Subcutaneous abdominal adipose tissue (tissue), 5 donors: ENCODE measurements around the gene LPAR5.

Experiments used
- H3K27ac ChIP-seq: one replicate; pipeline ENCODE4 v1.7.0; 2013; ENCODE audit warnings: low read depth, mild to moderate bottlenecking, inconsistent platforms, low read length, moderate library complexity
- H3K27me3 ChIP-seq, 5 donors: one replicate each; pipeline ENCODE4 v1.7.0; 2013; ENCODE audit warnings: low read length in 5 of 5, inconsistent platforms in 1 of 5; ENCODE audit not compliant: control insufficient read depth in 5 of 5, insufficient read depth in 4 of 5
- H3K36me3 ChIP-seq, 5 donors: one replicate each; pipeline ENCODE4 v1.7.0; 2013; ENCODE audit warnings: low read length in 5 of 5; ENCODE audit not compliant: control insufficient read depth in 5 of 5, insufficient read depth in 5 of 5
- H3K4me1 ChIP-seq, 5 donors: one replicate each; pipeline ENCODE4 v1.7.0; 2013; ENCODE audit warnings: low read length in 5 of 5, mild to moderate bottlenecking in 3 of 5, moderate library complexity in 1 of 5; ENCODE audit not compliant: control insufficient read depth in 5 of 5, insufficient read depth in 5 of 5
- H3K4me3 ChIP-seq, 5 donors: one replicate each; pipeline ENCODE4 v1.7.0; 2013; ENCODE audit warnings: low read length in 5 of 5, low read depth in 1 of 5
- H3K9ac ChIP-seq, 5 donors: one replicate each; pipeline ENCODE4 v1.7.0; 2013; ENCODE audit warnings: low read length in 5 of 5, mild to moderate bottlenecking in 4 of 5, moderate library complexity in 3 of 5
- H3K9me3 ChIP-seq, 5 donors: one replicate each; pipeline ENCODE4 v1.7.0; 2013; ENCODE audit warnings: low read length in 5 of 5; ENCODE audit not compliant: control insufficient read depth in 5 of 5
- donor health status: healthy.
- donor health status: healthy.
- donor health status: healthy.
- donor health status: healthy.
- donor health status: healthy.

Gene LPAR5

DNA sequence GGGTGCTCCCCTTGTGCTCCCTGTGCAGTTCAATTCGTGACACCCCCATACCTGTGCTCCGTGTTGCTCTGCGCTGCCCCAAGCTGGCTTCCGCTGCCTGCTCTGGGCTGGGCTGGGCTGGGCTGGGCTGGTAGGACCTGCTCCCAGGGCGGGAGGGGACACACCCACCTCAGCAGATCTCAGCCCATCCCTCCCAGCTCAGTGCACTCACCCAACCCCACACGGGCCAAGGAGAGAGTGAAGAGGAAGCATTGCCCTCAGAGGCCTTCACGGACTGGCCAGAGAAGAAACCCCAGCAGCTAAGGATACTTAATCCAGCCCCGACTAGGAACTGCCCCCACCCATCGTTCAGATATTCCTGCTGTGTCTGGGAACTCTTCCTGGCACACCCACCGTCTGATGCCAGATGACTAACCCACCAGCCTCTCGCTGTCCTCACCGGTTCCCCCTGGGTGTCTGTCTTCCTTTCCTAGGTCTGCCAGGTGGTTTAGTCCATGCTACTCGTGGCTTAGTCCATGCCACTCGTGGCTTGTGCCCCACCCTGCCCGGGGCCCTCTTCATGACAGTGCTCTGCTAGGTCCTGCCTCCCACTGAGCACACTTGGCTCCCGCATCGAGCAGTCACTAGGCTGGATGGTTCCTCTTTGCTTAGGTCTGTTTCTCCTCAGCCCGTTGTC, at the start of gene LPAR5:
Gene LPAR5, minus strand, starts transcription at position 104 of the 676 bp plus-strand sequence. CDS start 14,711 bp downstream, outside the sequence.
- peak within 1 kb of the TSS in 2 of 5 donors; percentile 24 to 41 for H3K9ac ChIP-seq
- peaks cover 0 to 59% (median 14%) of the 10 kb centered on the region in 5 donors for H3K4me1 ChIP-seq
- no peak within 1 kb of the TSS for H3K4me3 ChIP-seq

DNA sequence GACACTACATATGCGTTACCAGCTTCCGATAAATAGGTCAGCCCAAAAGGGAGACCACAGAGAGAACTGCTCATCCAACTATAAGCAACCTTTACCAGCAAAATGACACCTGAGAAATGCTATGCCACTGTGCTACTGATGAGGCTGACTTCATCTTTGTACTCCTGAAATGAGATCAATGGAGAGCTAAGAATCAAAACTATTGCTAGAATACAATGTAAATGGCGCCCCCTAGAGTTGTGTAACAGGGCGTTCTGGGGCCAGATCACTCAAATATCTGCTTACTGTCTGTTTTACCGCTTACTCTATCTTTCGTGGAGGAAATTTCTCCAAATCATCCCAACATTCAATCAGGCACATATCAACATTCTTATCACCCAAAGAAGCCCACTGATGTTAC, 48.9 kb upstream of the LPAR5 start:
- no peaks in the 10 kb centered on the region for H3K9me3 ChIP-seq
- no peak overlapping the region for H3K27ac ChIP-seq
- H3K27me3 ChIP-seq: no peaks in the 10 kb centered on the region
- H3K4me1 ChIP-seq: peaks cover 5 to 29% (median 21%) of the 10 kb centered on the region in 5 donors
- peaks cover 3 to 24% (median 12%) of the 10 kb centered on the region in 5 donors for H3K36me3 ChIP-seq
- no peak overlapping the region for H3K4me3 ChIP-seq
- H3K9ac ChIP-seq: no peak overlapping the region

More for the DNA sequence above, at the start of gene LPAR5:
- no peak within 1 kb of the TSS for H3K27ac ChIP-seq
- H3K36me3 ChIP-seq: no peaks in the 10 kb centered on the region
- peaks cover 3 to 16% (median 5%) of the 10 kb centered on the region in 5 donors for H3K27me3 ChIP-seq
- no peaks in the 10 kb centered on the region for H3K9me3 ChIP-seq

DNA sequence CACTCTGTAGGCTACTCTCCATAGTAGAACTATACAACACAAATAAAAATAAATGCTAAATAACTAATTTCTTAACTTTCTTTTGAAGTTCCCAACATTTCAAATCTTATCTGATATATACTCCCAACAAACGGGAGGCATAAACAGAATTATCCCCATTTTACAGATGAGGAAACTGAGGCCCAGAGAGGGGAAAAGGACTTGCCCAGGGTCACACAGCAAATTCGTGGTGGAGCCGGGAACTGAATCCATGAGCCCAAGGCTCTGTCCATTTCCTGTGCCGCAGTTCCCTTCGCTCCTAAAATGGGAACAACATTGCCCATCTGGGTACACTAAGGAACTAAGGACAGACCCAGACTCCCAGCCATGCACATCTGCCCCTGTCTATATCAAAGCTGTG, 41.2 kb upstream of the LPAR5 start:
- Histone ChIP-seq H3K4me3 (no peak overlapping the region), H3K9me3 (no peaks in the 10 kb centered on the region), H3K27ac (no peak overlapping the region), H3K36me3 (peaks cover 31 to 93% (median 76%) of the 10 kb centered on the region in 5 donors), H3K4me1 (no peaks in the 10 kb centered on the region), H3K9ac (no peak overlapping the region), H3K27me3 (no peaks in the 10 kb centered on the region)

DNA sequence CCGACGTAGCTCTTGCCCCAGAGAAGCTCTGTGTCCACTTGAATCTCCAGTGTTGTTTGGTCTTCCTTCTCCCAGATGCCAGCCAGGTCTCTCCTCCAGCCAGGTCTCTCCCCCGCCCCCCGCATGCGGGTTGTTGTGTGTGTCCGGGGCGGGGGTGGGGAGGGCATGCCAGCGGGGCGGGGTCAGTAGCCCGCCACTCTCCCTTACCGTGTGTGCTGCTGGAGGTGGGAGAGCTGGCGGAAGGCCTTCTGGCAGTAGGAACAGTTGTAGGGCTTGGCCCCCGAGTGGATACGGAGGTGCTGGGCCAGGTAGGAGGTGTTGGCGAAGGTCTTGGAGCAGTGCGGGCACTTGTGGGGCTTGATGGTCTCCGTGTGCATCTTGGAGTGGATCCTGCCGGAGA, 36.4 kb upstream of the LPAR5 start:
- H3K27ac ChIP-seq: no peak overlapping the region
- H3K36me3 ChIP-seq: peaks cover 40 to 100% (median 91%) of the 10 kb centered on the region in 5 donors
- H3K9me3 ChIP-seq: no peaks in the 10 kb centered on the region
- no peaks in the 10 kb centered on the region for H3K27me3 ChIP-seq
- no peak overlapping the region for H3K9ac ChIP-seq
- H3K4me1 ChIP-seq: no peaks in the 10 kb centered on the region
- no peak overlapping the region for H3K4me3 ChIP-seq

DNA sequence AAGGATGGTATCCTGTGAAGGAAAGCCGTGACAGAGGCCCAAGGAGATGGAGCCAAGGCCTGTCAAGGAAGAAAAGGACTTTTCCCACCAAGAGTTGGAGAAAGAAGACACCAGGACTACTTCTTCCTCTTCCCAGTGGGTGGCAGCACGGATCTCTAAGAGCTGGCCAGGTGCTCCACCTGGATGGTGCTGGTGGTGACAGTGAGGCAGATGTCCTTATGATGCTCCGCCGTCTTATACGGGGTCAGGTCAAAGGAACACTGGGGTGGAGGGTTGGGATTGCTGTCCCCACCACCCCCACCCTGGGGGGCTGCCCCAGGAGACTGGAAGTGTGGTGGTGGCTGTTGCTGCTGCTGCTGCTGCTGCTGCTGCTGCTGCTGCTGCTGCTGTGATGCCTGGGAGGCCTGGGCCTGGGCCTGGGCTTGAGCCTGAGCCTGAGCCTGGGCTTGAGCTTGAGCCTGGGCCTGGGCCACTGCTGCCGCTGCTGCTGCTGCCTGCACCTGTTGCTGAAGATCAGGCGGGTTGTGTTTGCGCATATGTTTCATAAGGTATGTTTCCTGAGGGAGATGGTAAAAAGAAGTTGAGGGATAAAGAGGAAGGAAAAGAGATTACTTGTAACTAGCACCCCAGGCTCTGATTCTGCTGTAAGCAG, 31.9 kb upstream of the LPAR5 start:
- Histone ChIP-seq H3K4me1 (peaks cover 0 to 6% (median 4%) of the 10 kb centered on the region in 5 donors), H3K36me3 (peaks cover 17 to 68% (median 59%) of the 10 kb centered on the region in 5 donors), H3K9ac (no peak overlapping the region), H3K4me3 (no peak overlapping the region), H3K27me3 (no peaks in the 10 kb centered on the region), H3K27ac (no peak overlapping the region), H3K9me3 (no peaks in the 10 kb centered on the region)

DNA sequence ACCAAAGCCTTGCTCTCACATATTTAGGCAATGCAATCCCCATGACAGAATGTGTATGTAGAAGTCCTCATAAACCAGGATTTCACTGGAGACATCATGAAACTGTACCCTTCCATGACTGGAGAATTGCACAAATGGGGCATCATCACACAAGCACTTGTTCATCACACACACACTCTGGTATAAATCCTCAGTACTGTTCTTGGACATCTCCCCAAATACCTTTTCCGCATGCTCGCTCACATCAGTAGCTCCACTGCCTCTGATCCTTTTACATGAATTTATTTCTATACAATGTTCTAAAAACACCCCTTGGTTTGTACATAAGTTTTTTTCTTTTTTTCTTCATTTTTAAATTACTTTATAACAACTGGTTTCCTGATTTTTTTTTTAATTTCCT, 30.5 kb upstream of the LPAR5 start:
- Histone ChIP-seq H3K4me1 (peaks cover 4 to 17% (median 14%) of the 10 kb centered on the region in 5 donors), H3K27ac (no peak overlapping the region), H3K9ac (no peak overlapping the region), H3K9me3 (no peaks in the 10 kb centered on the region), H3K36me3 (peaks cover 10 to 53% (median 44%) of the 10 kb centered on the region in 5 donors), H3K4me3 (no peak overlapping the region), H3K27me3 (no peaks in the 10 kb centered on the region)

DNA sequence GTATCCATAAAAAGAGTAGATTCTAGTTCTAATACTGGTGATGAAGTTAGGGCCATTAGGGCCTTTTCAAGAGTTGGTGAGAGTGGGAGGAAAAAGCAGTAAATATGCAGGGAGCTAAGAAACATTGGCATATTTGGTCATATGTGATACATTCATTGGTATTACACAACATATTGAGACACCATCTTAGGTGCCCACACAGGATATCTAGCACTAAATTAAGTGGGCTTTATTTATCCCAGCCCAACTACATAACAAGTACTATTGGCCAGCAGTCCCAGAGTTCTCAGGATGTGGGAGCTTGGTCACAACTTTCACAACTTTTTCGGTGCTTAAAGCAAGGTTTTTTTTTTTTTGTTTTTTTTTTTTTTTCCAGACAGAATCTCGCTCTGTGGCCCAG, 29.1 kb upstream of the LPAR5 start:
- peaks cover 4 to 17% (median 14%) of the 10 kb centered on the region in 5 donors for H3K4me1 ChIP-seq
- no peak overlapping the region for H3K27ac ChIP-seq
- H3K9ac ChIP-seq: no peak overlapping the region
- H3K27me3 ChIP-seq: no peaks in the 10 kb centered on the region
- H3K36me3 ChIP-seq: peaks cover 6 to 40% (median 31%) of the 10 kb centered on the region in 5 donors
- H3K9me3 ChIP-seq: no peaks in the 10 kb centered on the region
- no peak overlapping the region for H3K4me3 ChIP-seq

DNA sequence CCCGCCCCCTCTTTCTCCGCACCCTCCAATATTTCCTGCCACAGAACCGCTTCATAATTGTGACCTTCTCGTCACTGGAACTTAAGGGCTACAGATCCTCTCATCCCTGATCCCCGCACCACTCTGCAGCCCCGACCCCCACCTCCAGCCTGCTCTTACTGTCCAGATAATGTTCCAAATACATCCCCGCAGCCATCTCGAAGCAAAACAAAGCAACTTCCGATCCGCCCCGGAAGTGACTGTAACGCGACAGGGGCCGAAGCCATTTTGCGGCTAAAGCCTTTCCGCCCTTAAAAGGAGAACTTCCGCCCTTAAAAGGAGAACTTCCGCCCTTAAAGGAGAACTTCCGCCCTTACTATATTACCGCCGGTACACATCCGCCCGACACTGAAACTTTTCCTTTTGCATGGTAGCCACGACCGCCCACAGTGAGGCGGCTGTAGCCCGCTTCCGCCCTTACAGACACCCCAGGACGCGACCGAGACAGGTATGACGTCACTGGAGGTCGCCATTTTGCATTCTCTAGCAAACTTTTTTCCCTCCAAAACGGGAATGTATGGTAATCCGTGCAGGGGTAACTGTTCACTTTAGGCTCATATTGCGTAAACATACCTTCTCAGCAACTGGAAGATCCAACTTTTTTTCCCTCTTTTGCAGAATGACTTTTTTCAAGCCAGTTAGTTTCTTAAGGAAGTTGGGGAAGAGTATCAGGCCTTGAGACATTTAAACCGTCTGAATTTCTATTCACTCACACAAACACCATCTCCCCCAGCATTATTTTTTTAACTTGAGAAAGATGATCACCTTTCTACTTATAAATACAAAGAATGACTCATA, 27.4 kb upstream of the LPAR5 start, which contains the start of gene ING4:
Gene ING4, minus strand, starts transcription at position 214 of the 837 bp plus-strand sequence. Its CDS starts 18 bp downstream, at position 196.
- H3K9ac ChIP-seq: peak within 1 kb of the TSS; percentile 65 to 85 (median 69)
- H3K4me3 ChIP-seq: peak within 1 kb of the TSS; percentile 90 to 98 (median 98)
- peaks cover 4 to 17% (median 14%) of the 10 kb centered on the region in 5 donors for H3K4me1 ChIP-seq
- no peaks in the 10 kb centered on the region for H3K9me3 ChIP-seq
- peak within 1 kb of the TSS; percentile 74 for H3K27ac ChIP-seq
- peaks cover 2 to 38% (median 19%) of the 10 kb centered on the region in 5 donors for H3K36me3 ChIP-seq
- no peaks in the 10 kb centered on the region for H3K27me3 ChIP-seq

DNA sequence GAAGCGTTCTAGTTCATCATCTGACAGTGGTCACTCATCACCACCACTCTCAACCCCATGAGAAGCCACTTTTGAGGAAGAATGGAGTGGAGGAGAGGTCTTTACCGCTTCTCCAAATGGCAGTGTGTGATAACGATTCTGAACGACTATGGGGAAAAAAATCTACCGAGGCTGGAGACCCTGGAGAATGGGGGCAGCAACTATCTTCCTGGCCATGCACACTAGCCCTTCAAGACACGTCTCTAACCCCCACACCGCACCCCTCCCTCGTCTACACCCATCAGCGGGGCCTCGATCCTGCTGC, 26.8 kb upstream of the LPAR5 start:
- Histone ChIP-seq H3K27ac (peak overlapping the region; percentile 74), H3K27me3 (no peaks in the 10 kb centered on the region), H3K4me3 (peak overlapping the region; percentile 90 to 98 (median 98)), H3K36me3 (peaks cover 0 to 34% (median 14%) of the 10 kb centered on the region in 5 donors), H3K4me1 (peaks cover 4 to 17% (median 14%) of the 10 kb centered on the region in 5 donors), H3K9ac (peak overlapping the region; percentile 65 to 85 (median 69)), H3K9me3 (no peaks in the 10 kb centered on the region)
